SIG-M5 (cell line): Measurements from ENCODE around the gene GPSM3.
"Not testable (repeated sequence)": the region's sequence is repeated elsewhere in the genome, so short reads cannot be mapped to it uniquely, and the experiment has no call there.

Experiments
- DNase-seq: peaks from one replicate; lab custom pipeline; 2025; lab: John Stamatoyannopoulos, UW

Gene GPSM3

GRCh38 chr6:32192608-32193039, at the start of gene GPSM3:
Gene GPSM3, minus strand, starts transcription at chr6:32192643. Its CDS starts 130 bp downstream, at chr6:32192513.
- DNase-seq = peak; percentile 8

- no peak for DNase-seq
These were observed 48.2 kb upstream of the GPSM3 start for GRCh38 chr6:32240686-32241085.

- no peak for DNase-seq
These were observed 47.0 kb upstream of the GPSM3 start for GRCh38 chr6:32239462-32239861.

- DNase-seq = no peak
These were observed 42.5 kb upstream of the GPSM3 start for GRCh38 chr6:32234934-32235333.

GRCh38 chr6:32226434-32226833, 34.0 kb upstream of the GPSM3 start:
- no peak for DNase-seq

GRCh38 chr6:32224696-32225095, 32.3 kb upstream of the GPSM3 start:
- DNase-seq = no peak

- no peak for DNase-seq
These were observed 31.1 kb upstream of the GPSM3 start, which contains the start of gene NOTCH4 for GRCh38 chr6:32223258-32224235. Gene NOTCH4, minus strand, starts transcription at chr6:32224067. Its CDS starts 139 bp downstream, at chr6:32223928.

- DNase-seq = no peak
These were observed 30.1 kb upstream of the GPSM3 start for GRCh38 chr6:32222333-32223230.

GRCh38 chr6:32220021-32220420, 27.6 kb upstream of the GPSM3 start:
- DNase-seq = no peak

- DNase-seq = no peak
These were observed 25.7 kb upstream of the GPSM3 start for GRCh38 chr6:32218167-32218566.

- no peak for DNase-seq
These were observed 24.6 kb upstream of the GPSM3 start for GRCh38 chr6:32216998-32217397.

- DNase-seq = no peak
These were observed 23.8 kb upstream of the GPSM3 start for GRCh38 chr6:32216285-32216684.

GRCh38 chr6:32215617-32216016, 23.2 kb upstream of the GPSM3 start:
- DNase-seq = no peak

GRCh38 chr6:32214126-32214525, 21.7 kb upstream of the GPSM3 start:
- DNase-seq = no peak

GRCh38 chr6:32213649-32214048, 21.2 kb upstream of the GPSM3 start:
- no peak for DNase-seq

GRCh38 chr6:32212076-32212760, 19.8 kb upstream of the GPSM3 start:
- no peak for DNase-seq

- DNase-seq = not testable (repeated sequence)
These were observed 19.0 kb upstream of the GPSM3 start for GRCh38 chr6:32211432-32211831.

GRCh38 chr6:32210191-32210601, 17.8 kb upstream of the GPSM3 start:
- DNase-seq = no peak

GRCh38 chr6:32208996-32209395, 16.6 kb upstream of the GPSM3 start:
- no peak for DNase-seq

- DNase-seq = no peak
These were observed 11.8 kb upstream of the GPSM3 start for GRCh38 chr6:32204268-32204715.

GRCh38 chr6:32203426-32204267, 11.2 kb upstream of the GPSM3 start:
- DNase-seq = no peak
